ENCODE results near the gene CASKIN2.
"Not testable (repeated sequence)": the region's sequence is repeated elsewhere in the genome, so short reads cannot be mapped to it uniquely, and the experiment has no call there.

CASKIN2 gene

DNA sequence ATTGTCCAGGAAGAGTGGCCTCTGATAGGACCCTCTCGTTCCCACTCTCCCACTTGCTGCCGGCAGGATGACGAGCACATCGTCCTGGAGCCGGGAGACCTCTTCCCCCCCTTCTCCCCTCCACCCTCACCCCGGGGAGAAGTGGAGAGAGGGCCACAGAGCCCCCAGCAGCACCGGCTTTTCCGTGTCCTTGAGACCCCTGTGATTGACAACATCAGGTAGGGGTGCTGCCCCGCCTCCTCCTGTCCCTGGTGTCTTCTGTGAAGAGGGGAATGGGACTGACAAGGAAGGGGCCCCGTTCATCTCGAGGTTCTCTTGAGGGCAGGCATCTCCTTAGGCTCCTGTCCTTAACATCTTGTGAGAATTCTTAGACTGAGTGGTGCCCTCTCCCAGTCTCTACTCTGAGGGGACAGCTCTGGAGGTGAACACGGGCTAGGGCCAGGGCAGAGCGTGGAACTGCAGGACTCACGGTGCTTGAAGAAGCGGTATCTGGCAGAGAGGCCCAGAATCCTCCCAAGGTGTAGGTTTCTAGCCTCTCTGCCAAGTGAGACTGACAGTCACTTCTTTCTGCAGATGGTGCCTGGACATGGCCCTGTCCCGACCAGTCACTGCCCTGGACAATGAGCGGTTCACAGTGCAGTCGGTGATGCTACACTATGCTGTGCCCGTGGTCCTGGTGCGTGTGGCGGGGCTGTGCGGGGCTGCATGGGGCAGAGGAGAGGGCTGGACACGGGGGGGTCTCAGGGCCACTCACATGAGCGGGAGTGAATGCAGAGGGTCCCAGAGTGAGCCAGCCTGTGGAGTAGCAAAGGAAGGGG is 26.4 kb downstream of the CASKIN2 start:
- no peak for DNase-seq

DNA sequence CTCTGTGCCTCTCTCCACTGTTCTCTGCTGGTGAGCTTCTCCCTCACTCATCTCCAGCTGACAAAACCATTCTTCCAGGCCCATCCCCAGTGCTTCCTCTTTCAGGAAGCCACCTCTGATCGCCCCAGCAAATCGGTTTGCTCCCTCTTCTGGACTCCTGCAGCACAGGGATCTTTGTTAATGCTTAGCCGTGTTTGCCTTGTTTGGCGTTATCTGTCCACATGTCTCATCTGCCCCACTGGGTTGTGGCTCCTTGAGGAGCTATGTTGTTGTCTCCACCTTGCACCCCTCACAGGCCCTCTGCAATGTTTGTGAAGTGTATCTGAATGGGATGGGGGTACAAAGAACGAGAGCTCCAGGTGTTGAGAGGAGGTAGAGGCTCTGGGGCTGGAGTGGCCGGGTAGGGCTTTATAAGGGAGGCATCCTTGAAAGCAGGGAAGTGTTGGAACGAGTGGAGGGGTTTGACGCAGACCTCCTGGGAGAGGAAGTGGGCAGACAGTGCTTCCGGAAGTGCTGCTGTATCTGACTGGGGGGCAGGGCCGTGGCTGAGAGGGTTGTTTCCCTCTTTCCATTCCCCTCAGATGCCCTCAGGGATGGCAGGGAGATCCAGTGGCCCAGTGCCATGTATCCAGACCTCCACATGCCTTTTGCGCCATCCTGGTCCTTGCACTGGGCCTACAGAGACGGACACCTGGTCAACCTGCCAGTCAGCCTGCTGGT is 27.8 kb downstream of the CASKIN2 start:
- DNase-seq, result no peak

DNA sequence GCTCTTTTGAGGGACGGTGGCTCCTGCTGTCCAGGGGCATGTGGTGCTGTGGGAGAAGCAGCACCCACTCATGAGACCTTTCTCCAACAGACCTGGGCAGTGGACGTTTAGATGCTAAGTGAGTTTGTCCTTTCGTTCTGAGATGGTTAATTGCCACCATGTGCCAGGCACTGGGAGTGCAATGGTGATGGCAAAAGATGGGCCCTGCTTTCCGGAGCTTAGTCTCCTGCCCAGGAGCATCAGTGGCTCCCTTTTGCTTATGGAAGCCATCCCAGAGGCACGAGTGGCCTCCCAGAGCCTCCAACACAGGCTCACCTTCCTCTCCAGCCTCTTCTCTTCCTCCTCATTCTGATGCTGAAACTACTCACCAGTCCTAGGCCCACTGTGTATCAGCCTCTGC is 28.4 kb downstream of the CASKIN2 start:
- no peak for DNase-seq

- no peak for DNase-seq
Measured at GRCh38 chr17:75486151-75486550, 29.2 kb downstream of the CASKIN2 start.

DNA sequence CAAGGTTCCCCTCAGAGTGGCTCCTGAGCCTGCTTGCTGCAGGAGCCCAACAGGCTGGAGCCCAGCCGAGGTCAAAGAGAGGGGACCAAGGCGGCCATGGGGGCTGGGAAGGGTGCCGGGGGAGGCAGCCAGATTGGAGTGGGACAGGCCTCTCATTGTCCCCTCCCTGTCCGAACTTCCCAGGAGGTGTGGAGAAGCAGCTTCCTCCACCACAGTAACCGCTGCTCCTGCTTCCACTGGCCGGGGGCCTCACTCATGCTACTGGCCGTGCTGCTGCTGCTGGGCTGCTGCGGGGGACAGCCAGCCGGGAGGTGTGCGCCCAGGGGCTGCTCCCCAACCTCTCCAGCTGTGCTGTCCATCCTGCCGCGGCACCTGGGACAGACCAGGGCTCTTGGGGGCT is 29.6 kb downstream of the CASKIN2 start:
- DNase-seq, result no peak

GRCh38 chr17:75482098-75482942 is 33.0 kb downstream of the CASKIN2 start:
- no peak for DNase-seq

- DNase-seq, result no peak
Measured at GRCh38 chr17:75481194-75482068, 33.9 kb downstream of the CASKIN2 start.

GRCh38 chr17:75480281-75480680 is 35.1 kb downstream of the CASKIN2 start:
- DNase-seq, result no peak

GRCh38 chr17:75478508-75478907 is 36.8 kb downstream of the CASKIN2 start:
- DNase-seq, result no peak

GRCh38 chr17:75477490-75477862 is 37.9 kb downstream of the CASKIN2 start:
- DNase-seq, result not testable (repeated sequence)

- DNase-seq, result no peak
Measured at GRCh38 chr17:75476752-75477489, 38.4 kb downstream of the CASKIN2 start.

- DNase-seq, result no peak
Measured at GRCh38 chr17:75476271-75476671, 39.1 kb downstream of the CASKIN2 start.

- no peak for DNase-seq
Measured at GRCh38 chr17:75475851-75476250, 39.5 kb downstream of the CASKIN2 start.

GRCh38 chr17:75475144-75475835 is 40.0 kb downstream of the CASKIN2 start:
- DNase-seq, result no peak

DNA sequence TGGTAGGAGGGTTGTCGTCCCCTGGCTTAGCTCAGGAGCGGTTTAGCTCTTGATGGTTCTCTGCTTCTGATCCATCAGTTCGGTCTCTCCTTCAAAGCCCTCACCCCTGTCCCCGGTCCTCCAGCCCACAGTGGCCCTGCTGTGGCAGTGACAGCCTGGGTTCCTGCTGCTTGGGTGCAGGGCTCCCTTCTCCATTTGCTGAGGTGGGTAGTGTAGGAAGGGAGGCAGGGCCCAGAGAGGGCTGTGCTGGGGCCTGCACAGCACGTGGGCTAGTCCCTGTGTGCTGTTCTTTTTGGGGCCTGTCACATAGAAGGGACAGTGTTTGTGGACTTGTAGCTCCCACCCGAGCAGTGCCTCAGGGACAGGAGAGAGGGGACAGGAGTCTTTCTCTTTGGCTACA is 40.6 kb downstream of the CASKIN2 start:
- no peak for DNase-seq

DNA sequence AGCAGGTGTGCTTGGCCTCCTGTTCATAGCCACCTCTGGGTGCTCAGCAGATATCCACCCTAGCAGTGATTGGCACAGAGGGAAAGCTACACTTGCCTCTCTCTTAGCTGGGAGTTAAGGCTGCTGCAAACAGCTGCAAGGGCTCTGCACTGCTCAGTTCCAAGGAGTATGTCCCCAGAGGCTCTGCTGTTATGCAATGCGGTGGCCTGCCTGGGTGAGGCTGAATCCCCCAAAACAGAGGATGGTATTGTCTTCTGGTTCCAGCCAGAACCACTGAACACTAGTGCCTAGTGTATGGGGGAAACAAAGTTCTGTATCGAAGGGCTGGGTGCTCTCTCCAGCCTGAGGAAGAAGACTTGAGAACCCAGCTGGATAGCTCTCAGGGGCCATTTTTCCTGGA is 42.1 kb downstream of the CASKIN2 start:
- DNase-seq, result no peak

GRCh38 chr17:75472119-75472518 is 43.2 kb downstream of the CASKIN2 start:
- peak; percentile 41 for DNase-seq

DNA sequence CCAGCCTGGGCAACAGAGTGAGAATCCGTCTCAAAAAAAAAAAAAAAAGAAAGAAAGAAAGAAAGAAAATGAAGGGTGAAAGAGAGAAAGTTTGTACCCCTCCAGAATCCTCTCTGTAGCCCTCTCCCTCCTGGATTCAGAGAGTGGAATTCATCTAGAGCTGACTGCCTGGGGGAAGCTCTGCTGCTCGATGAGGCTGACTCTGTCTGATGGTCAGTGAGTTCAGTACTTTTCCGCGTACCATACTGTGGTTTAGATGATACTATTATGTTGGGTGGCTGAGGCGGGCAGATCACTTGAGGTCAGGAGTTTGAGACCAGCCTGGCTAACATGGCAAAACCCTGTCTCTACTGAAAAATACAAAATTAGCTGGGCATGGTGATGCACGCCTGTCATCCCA is 44.1 kb downstream of the CASKIN2 start:
- no peak for DNase-seq

DNA sequence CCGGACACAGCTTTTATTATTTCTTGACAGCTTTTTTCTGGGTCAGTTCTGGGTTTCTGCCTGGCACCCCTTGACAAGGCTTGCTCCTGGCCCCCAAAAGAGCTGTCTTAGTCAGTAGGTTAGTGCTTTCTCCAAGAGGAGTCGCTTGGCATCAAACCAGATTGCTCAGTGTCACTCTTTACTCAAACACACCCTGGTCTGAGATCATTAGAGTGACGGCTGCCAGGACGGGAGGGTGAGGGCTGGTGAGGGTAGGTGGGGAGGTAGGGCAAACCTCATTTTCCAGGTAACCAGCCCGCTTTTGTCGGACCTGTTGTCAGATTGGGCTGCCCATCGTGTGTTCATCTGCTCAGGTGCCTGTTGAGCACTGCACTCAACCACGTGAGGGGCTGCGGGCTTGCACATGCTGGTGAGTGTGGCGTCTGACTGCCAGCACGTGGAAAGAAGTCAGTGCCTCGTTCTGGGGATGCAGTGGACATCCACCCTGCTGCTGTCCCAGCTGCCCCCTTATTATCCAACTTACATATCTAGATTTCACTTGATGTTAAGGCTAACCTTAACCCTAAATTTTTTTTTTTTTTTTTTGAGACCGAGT is 46.5 kb downstream of the CASKIN2 start:
- no peak for DNase-seq

DNA sequence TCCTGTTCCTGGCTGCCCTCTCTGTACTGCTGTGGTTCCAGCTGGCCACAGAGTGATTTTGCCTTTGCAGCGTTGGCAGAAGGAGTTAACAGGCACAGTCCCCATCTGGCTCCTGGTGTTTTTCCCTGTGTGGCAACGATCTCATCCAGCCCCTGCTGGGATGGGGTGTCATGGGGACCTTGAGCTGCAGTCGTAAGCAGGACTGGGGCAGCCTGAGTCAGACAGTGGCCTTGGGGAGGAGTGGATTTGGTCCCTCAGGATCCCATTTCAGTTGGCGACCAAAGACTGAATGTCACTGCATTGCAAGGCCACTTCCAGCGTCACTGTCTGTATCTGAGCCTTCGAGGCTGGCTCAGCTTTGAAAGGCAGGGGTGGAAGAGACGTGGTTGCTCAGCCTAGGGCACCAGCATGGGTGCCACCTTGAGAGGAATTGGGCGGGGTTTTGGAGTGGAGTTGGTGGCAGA is 47.0 kb downstream of the CASKIN2 start:
- DNase-seq, result no peak

DNA sequence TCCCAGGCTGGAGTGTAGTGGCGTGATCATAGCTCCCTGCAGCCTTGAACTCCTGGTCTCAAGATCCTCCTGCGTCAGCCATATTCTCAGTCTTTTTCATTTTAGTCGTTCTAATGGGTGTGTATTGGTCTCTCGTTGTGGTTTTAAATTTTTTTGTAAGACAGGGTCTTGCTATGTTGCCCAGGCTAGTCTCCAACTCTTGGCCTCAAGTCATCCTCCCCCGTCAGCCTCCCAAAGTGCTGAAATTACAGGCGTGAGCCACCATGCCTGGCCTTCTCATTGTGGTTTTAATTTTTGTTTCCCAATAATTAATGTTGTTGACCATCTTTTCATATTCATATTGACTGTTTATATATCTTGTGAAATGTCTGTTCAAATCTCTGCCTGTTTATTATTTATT is 50.3 kb downstream of the CASKIN2 start:
- no peak for DNase-seq
